AG09309 (cell line): ENCODE results near the gene PC.

Experiments used
- DNase-seq: peaks from one replicate; pipeline ENCODE4 v3.0.0-alpha.2; 2010; ENCODE audit warnings: low read depth
- H3K4me3 ChIP-seq: 2 replicates; pipeline ENCODE4 v1.5.1; 2011; ENCODE audit warnings: mild to moderate bottlenecking, low read depth, low read length, moderate library complexity; ENCODE audit not compliant: control insufficient read depth
- CTCF ChIP-seq: IDR thresholded peaks from 2 replicates; pipeline ENCODE4 v1.5.1; 2011; ENCODE audit warnings: mild to moderate bottlenecking, low read depth, low read length, inconsistent platforms; ENCODE audit not compliant: insufficient read depth, control insufficient read depth; ENCODE audit errors: missing control alignments

Gene PC

GRCh38 chr11:66854231-66854661, 103.9 kb downstream of the PC start:
- no peak for DNase-seq
- H3K4me3 ChIP-seq: no peak overlapping the region
- no peak for TF ChIP-seq CTCF

- no peak for DNase-seq
- TF ChIP-seq CTCF: no peak
- H3K4me3 ChIP-seq: no peak overlapping the region
These were observed 104.6 kb downstream of the PC start for GRCh38 chr11:66853242-66854229.

GRCh38 chr11:66852466-66853241, 105.5 kb downstream of the PC start:
- no peak for TF ChIP-seq CTCF
- no peak for DNase-seq
- no peak overlapping the region for H3K4me3 ChIP-seq

GRCh38 chr11:66851698-66852465, 106.3 kb downstream of the PC start:
- no peak for DNase-seq
- H3K4me3 ChIP-seq: no peak overlapping the region
- TF ChIP-seq CTCF: no peak

- no peak for DNase-seq
- no peak for TF ChIP-seq CTCF
These were observed 107.0 kb downstream of the PC start for GRCh38 chr11:66851239-66851596.

GRCh38 chr11:66850588-66851238, 107.5 kb downstream of the PC start:
- H3K4me3 ChIP-seq: no peak overlapping the region
- no peak for DNase-seq
- TF ChIP-seq CTCF: no peak

More at GRCh38 chr11:66851239-66851596, 107.0 kb downstream of the PC start:
- no peak overlapping the region for H3K4me3 ChIP-seq
